ENCODE data around the gene VAPA.
A peak's percentile ranks its signal among the peaks of the same experiment; 100 is the strongest.

Gene VAPA

DNA sequence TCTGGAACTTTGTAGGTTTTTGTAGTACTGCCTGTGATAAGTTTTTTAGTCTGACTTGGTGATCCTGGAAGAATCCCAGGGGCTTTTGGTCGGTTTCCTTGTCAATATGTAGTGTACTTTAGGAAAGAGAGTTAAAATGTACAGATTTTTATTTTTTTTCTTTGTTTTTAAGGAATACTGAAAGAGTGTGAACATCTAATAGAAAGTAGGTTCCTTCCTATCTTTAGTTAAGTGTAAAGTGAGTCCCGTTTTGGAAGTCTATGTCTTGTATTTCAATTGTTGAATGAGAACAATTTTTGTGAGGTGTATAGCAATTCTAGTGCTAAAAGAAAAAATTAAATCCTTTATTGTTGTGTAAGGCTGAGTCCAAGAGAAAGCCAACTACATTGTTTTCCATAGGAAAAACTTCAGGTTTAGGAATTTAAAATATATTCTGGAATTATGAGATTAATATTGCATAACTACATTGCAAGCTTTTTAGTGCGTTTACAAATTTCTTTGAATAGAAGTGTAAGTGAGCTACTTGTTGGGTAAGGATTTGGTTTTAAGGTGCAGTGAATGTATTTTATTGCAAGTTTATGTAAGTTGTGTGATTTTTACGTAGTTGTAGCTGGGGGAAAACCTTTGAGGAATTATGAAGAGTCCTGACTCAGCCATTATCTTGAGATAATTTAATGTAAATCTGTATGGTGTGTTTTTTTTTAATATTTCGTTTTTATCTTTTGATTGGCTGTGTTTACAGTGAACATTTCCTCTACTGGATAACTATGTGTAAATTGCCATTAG lies 1.7 kb downstream of the VAPA start:
- no peak for DNase-seq

DNA sequence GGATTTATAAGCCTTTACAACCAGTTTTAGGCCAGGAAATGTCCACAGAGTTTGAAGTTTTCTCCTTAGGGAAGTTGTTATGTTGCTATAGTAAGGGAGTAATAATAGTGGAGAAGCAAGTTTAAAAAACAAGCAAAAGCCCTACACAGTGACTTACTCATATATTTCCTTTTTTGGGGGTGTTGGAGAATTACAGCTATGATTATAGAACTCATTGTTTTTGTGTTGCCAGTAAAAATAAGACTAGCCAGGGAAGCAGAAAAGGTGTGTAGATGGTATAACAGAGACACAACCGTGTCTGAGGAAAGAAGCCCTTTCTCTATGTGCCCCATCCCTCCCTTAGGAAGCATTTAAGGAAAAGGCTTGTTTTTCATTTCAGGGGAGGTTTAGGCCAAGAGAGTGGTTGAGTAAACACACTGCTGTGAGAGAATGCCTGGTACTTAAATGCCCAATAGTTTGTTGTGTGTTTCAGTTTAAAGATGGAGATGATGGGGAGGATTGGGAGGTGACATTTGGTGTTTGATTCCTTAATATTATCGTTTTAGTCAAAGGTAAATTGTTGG lies 2.3 kb downstream of the VAPA start:
- no peak for DNase-seq

DNA sequence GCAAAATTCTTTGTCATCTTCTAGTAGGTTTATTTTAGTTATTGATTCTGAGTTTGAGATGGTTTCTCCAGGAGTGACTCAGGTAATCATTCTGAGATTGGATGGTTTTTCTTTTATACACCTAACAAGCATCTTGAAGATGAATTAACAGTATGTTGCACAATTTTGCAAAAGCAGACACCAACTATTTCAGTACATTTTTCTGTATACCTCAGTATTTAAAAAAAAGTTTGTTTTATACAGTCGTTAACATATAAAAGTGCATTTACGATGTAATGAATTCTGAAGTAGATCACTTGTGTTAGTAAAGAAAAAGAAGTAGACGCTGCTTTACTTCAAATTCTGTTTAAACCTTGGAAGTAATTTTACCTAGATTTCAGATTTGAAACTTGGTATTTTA lies 3.0 kb downstream of the VAPA start:
- DNase-seq, result no peak

DNA sequence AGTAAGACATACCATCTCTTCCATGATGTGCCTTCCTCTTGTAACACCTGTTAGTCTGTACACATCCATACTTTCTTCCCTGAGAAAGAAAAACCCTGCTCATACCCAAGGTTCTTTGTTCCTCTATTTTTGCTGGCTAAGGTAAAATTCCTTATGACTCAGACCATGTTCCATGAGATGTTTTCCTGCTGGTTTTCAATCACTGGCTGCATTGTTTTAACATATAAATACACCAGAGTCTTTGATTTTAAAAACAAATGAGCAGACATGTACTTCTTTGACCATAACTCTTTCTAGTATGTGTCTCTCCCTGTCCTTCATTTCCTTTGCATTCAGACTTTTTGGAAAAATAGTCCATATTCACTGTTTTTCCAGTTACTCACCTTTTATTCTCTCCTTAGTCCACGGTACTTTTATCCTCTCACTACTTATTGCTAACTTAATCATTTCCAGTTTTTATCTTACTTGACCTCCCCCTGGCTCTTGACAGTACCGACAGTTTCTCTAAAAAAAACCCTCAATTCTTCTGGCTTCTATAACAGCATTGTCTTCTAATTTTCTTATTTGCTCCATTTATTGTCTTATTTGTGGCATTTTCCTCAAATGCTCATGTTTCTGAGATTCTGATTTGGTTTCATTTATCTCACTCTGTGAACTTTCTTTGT lies 4.3 kb downstream of the VAPA start:
- no peak for DNase-seq

DNA sequence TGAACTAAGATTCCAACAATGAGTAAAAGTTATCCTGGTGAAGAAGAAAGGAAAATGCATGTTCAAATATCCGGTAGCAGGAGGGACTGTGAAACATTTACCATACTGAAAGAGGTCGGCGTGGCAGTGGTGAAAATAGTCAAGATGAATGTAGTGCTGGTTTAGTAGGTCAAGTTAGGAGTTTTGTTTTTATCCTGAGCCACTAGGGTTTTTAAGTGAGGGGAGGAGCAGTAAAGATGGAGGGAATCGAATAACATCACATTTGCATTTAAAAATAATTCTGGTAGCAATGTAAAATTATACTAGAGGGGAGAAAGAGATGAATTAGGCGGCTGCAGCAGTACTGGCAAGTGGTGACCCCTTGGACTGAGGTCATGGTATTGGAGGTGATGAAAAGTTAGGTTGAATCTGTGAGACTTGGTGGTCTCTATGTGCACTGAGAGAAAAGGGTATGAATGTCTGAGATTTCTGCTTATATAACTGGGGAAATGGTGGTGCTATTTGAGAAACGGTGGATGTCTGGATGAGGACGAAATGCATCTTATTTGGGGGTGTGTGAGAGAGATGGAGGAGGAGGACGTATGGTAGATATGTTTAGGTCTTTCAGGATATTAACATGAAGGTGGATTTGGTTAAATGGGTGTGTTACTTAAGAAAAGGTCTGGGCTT lies 5.9 kb downstream of the VAPA start:
- DNase-seq, result no peak

DNA sequence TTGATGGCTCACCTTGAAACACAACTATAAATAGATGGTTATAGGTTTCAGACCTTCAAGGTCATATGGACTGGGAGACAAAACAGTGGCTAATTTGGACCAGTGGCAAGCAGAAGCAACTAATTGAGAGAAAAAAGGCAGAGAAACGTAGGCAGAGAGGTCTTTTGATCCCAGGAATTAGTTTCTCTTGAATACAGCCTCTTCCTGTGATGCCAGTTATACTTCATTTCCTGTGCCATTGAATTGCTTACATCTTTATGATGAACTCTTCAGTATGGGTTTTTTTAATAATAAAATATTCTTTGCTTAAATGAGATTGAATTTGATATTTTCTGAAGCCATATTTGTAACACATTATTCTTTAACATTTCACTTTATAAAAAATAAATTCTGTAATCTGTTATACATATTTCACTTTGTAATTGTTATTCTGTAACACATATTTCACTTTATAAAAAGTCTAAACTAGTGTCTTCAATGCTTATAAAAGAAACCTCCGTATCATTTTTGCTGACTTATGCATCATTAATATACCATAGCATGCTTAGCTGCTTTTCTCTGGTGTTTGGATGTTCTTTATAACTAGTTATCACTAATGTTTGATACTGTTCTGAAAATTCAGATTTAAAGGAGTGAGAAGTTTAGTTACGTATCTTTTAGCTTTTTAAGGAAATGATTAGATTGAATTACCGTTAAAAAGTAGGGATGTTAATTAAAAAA lies 8.9 kb downstream of the VAPA start:
- DNase-seq, result no peak

DNA sequence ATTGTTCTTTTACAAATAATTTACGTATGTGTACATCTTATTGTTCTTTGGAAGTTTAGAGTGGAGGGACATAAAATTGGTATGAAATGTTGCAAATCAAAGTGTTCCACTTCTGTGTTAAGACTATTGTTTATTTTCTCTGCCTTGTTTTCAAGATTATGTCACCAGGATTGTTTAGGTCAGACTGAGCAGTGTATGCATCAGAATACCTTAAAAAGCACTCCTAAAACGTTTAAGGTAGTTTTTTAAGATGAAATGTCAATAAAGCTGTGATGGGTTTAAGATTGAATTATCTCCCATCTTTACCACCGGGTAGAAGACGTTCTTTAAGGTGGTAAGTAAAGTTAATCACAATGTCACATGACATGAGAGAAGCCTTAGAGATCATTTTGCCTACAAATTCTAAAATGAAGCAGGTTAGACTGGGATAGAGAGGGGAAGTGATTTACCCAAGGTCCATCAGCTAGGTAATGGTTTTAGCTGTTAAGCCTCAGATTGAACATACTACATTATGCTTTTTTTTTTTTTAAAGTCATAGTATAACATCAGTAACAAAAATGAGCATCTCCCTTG lies 10.6 kb downstream of the VAPA start:
- DNase-seq, result no peak

DNA sequence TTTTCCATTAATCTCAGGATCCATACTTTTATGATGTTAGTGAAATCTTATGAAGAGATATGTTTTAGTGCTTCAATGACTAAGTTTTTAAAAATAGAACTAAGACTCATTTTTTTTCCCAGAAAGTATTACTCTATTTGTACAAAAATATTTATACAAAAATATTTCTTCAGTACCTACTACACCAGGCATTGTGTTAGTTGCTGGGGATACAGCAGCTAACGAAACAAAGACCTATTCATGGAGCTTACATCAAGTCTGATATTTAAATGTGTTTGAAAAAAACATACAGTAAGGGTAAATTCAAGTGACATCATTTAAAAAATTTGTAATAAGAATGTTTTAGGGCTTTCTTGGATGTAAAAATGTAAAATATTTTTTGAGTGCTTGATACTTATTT lies 11.6 kb downstream of the VAPA start:
- no peak for DNase-seq

DNA sequence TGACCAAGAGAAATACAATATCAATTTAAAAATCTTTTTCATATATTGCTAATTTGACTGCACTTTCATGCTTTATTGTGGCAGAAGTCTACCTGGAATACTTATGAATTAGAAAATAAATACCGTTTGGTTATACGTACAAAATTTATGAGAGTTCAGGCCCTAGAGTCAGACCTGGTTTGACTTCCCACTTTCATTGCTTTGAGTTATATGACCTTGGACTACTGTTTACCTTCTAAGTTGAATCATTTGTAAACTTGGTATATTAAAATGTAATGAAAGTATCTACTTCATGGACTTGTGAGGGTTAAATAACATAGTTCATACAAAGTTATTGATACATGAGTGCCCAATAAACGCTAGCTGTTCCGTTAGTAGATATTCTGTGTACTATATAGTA lies 12.0 kb downstream of the VAPA start:
- no peak for DNase-seq

DNA sequence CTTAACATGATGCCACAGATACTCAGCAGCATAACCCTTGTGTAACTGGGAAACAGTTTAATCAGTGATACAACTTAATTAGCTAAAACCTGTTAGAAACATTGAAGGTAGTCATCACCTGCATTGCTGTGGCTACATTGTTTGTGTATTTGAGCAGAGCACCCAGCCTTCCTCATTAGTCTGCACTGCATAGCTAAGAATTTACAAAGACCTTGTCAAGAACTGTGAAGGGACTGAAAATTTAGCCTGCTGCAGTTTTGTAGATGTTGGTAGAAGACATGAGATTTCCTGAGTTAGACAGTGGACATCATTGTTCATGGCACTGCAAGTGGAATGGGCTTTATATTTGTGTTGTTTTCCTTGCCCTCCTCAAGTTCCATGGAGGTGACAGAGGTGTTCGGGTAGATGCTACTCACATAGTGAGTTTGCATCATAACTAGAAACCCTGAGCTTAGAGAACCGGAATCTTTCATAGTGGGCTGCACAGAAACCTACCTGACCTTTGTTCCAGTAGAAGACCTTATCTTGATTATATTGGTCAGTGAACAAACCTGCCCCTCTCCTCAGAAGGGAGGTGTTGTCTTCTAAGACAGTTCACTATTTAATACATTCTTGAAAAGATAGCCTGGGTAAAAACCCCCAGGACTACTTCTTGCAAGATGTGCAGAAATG lies 12.5 kb downstream of the VAPA start:
- DNase-seq, result no peak

DNA sequence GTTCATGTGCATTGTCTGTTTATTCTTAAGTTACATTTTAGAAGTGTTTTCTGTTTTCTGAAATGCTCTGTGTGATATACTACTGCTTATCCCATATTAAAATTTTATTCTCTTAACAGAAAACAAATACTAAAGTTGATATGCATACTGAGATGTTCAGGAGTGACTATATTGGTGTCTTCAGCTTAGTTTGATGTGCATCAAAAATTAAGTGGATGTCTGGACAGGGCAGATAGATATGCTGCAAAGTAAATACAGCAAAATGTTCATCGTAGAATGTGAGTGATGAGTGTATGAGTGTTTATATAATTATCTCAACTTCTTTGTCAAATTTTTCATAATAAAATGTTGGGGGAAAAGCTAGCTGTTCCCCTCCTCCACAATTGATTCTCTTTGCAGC lies 13.2 kb downstream of the VAPA start:
- DNase-seq, result no peak

DNA sequence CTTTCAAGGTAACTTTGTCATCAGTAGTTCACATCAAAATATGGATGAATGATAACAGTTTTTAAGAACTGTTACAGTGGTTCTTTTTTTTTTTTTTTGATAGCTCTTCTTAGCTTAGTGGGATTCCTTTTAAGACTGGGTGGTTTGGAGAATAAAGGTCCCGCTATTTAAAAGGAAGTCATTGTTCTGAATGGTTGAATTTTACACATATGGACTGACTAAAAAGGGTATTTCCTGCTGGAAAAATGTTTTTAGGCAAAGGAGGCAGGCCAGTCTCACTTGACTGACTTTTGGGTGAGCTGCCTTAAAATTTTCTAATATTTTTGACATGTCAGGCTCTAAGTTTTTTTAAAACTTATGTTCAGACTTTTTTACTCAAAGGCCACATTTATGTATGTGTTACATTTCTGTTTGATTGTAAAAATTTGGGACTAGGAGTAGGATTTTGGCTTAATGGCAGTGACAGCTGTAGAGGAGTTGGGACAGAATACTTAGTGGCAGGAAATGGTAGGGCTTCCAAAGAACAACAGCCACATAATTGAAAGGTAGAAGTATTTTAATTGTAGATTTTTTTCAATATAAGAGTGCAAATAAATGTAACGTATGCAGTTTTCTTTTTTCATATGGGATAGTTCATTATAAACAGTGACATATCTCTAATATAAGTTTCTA lies 13.7 kb downstream of the VAPA start:
- no peak for DNase-seq

DNA sequence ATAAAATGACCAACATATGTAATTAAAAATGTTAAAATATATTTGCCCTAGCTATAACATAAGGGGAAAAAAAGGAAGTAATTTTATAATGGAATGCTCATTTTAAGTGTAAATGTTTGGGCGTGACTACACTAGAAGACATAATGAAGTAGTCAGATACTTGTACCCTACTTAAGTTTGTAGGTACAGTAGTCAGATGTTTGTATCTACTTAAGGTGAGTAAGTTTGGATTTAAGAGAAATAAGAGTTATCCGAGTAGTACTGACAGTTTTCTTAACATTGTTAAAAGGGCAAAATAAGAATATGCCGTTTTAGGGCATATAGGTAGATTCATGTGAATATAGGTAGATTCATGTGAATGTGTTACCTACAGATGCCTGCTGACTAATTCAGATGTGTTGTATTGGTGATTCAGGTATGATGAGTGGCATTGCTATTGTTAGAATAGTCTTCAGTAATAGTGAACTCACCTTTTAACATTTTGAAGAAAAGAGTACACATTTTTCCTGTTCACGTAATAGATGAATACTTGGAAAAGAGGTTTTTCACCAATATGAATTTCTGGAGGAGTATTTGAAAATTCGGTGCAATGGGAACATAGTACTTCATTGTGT lies 14.9 kb downstream of the VAPA start:
- no peak for DNase-seq

DNA sequence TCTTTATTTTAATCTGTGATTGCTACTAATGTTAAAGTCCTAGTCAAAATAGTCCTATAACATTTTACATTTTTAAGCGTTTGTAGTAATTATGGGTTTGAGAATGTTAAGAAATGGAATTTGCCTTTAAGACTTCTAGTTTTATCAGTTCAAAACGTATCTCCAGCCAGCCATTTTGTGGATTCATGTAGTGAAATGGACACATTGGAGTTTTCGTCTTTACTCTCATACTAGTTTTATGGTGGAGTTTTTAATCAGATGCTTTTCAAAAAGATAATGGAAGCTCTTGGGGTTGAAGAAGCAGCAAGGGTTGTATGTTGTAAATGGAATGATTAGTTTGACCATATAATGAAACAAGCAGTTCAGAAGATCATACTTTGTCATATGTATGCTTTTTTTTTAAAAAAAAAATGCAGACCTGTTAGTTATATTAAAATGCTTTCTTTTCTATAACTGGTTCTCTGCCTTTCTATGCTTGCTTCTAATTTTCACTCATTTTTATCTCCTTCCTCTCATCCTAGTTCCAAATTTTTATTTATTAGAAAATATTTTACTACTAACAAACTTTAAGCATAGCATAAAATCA lies 16.6 kb downstream of the VAPA start:
- no peak for DNase-seq

DNA sequence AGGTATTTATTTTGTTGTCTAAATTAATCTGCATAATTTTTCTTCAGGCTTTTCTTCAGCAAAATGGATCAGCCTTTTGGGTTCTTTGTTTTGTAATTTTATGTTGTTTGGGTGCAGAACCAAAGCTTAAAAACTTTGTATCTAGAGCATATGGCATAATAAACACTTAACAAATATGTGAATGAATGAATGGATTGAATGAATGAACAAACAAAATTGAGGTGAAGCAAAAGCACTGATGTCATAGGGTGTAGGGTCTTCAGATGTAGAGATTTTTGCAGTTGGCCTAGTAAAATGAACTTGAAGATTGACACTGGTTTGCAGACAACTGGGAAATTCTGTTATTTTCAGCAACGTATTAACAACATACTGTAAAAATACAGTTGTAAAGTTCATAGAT lies 17.3 kb downstream of the VAPA start:
- no peak for DNase-seq

DNA sequence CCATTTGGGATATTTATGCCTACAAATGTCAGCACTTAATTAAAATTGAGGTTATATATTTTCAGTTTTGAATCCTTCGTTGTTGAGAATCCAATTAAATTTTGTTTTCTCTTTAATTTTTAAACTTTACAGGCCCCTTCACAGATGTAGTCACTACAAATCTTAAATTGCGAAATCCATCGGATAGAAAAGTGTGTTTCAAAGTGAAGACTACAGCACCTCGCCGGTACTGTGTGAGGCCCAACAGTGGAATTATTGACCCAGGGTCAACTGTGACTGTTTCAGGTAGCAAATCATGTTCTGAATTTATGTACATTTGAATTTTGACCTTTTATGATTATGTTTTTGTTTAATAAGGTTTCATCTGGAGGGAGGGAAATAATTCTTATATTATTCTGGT lies 17.9 kb downstream of the VAPA start:
- DNase-seq, result no peak

DNA sequence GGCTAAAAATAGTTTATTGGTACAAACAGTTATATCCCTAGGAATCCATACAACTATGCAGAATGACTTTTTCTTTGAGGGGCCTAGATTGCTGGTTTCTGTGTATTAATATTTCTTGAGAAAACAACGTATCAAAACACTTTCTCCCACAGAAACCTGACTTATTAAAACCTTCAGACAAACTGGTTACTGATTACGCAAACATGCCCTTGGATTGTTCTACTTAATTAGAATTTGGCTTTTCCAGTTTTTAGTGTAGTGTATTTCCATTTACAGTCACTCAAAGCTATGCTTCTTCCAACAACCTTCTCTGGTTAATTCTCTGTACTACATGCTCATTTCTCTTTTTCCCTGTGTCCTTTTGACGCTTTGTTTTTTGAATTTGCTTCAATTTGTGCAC lies 20.0 kb downstream of the VAPA start:
- DNase-seq, result no peak

DNA sequence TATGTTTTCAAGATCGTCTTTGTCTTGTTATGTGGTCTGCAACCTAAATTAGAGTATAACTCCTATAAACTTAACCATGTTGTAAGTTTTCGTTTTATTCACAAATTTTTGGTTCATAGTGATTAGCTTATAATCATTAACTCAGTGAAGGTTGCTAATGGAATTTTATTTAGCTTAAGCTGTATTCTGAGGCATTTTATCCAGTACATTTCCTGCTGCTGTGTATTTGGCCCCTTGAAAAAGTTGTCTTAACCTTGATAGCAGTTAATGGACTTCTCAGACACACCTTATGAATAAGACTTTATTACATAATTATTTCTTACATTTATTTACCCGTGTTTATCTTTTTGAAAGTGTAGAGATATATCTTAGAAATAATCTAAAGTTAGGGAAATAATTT lies 20.5 kb downstream of the VAPA start:
- DNase-seq, result no peak

DNA sequence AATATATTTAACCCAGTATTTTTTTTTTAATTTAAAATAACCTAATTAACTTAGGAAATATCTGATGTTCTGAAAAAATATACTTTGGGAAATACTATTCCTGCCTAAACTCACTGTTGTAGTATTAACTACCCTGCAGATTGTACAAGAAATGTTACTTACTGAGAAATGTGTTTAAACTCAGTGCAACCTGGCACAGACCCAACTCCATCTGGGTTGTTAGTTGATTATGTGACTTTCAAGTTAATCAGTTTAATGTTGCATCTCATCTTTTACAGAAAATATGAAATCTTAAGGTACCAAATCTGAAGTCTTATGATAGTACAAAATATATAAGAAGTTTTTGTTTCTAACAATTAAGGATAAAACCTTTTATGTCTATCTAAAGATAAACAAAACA lies 27.3 kb downstream of the VAPA start:
- DNase-seq, result no peak

DNA sequence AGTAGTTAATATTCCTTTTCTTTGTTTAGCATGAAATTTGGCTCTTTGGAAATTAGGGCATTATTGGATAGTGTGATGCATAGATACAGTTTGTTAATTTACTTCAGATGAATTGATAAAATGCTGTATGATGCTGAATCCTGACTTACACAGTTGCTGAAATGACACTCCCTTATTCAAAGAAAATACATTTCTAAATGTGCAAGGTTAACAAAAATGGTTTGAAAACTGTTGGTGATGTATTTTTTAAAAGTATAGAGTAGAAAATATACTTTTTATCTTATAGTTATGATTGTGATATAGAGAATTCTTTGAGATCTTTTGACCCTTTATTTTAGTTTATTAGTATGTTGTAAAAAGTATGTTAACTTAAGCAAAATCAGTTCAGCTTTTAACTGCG lies 27.8 kb downstream of the VAPA start:
- no peak for DNase-seq

DNA sequence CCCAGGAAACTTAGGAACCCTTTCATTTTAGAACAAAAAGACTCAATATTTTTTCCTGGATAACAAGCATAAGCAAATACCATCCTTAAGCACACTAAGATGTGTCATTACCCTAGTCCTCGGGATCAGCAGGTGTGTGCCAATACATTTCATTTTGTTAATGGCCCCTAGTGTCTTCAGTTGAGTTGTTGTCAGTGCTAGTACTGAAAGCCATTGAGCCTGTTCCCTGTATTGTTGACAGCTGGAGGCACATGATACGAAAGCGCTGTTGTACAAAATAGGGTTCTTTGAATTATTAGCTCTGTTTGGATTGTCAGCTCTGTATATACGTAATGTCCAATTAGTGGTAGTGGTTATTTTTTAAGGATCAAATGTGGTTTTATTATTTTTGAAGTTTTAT lies 29.5 kb downstream of the VAPA start:
- peak; percentile 29 for DNase-seq

Data from NCI-H187 treated with DMSO at 0.1 percent for 48 hours (cell line).